HEK293 (cell line): Measurements from ENCODE around the gene C5orf15.

Experiments
- CTCF ChIA-PET: fragments of 350-600 bp; formaldehyde crosslinking; extraction: SDS; loops from one replicate; lab custom pipeline; 2021; ENCODE audit warnings: antibody characterized with exemption; lab: Yijun Ruan, JAX
- POLR2A ChIA-PET: fragments of 300-600 bp; formaldehyde crosslinking; extraction: SDS; loops from one replicate; lab custom pipeline; 2020; ENCODE audit warnings: antibody characterized with exemption, inconsistent platforms; lab: Yijun Ruan, JAX
- H3K27ac ChIP-seq: fragments of 200-500 bp; sonication (Bioruptor generic); 2 replicates; pipeline ENCODE4 v1.5.1; 2014; ENCODE audit warnings: low read depth, low read length, control low read depth, inconsistent platforms; ENCODE audit errors: extremely low read depth
- H3K36me3 ChIP-seq, 2 experiments: fragments of 200-500 bp in 1 of 2; sonication (Bioruptor generic) in 1 of 2; 1 replicate in 1 of 2; 2 replicates in 1 of 2; pipeline ENCODE4 v1.5.1; 2014 to 2017; ENCODE audit warnings: inconsistent platforms in 2 of 2, low read length in 2 of 2; ENCODE audit not compliant: control insufficient read depth in 2 of 2, insufficient read depth in 1 of 2
- H3K4me1 ChIP-seq: fragments of 200-500 bp; sonication (Bioruptor generic); 2 replicates; pipeline ENCODE4 v1.5.1; 2014; ENCODE audit warnings: mild to moderate bottlenecking, low read length, inconsistent platforms; ENCODE audit not compliant: control insufficient read depth, insufficient read depth
- H3K4me3 ChIP-seq: 2 replicates; pipeline ENCODE4 v1.5.1; 2011; ENCODE audit warnings: low read depth, mild to moderate bottlenecking, control low read depth, low read length, moderate library complexity
- H3K9me3 ChIP-seq: fragments of 200-500 bp; sonication (Bioruptor generic); 2 replicates; pipeline ENCODE4 v1.5.1; 2014; ENCODE audit warnings: low read depth, low read length, inconsistent platforms; ENCODE audit not compliant: control insufficient read depth, insufficient read depth
- BCL11A ChIP-seq: fragments of 450-650 bp; formaldehyde crosslinking; IDR thresholded peaks from 2 replicates; pipeline ENCODE4 v1.5.1; 2016; ENCODE audit warnings: low read depth, missing biosample characterization, missing genetic modification characterization
- EGR2 ChIP-seq: fragments of 450-650 bp; formaldehyde crosslinking; IDR thresholded peaks from 2 replicates; pipeline ENCODE4 v1.5.1; 2016; ENCODE audit warnings: low read depth, missing biosample characterization, missing genetic modification characterization
- GLI4 ChIP-seq: fragments of 450-650 bp; formaldehyde crosslinking; IDR thresholded peaks from 2 replicates; pipeline ENCODE4 v1.5.1; 2016; ENCODE audit warnings: missing biosample characterization, missing genetic modification characterization
- HOXC10 ChIP-seq: sonication (generic); formaldehyde crosslinking; IDR thresholded peaks from 2 replicates; pipeline ENCODE4 v1.8.1; 2023; ENCODE audit warnings: mild to moderate bottlenecking, missing genetic modification reagents
- HOXD13 ChIP-seq: sonication (generic); formaldehyde crosslinking; IDR thresholded peaks from 2 replicates; pipeline ENCODE4 v1.8.0; 2022; ENCODE audit warnings: missing genetic modification reagents, borderline replicate concordance
- TCF7L2 ChIP-seq: IDR thresholded peaks from 2 replicates; pipeline ENCODE4 v1.6.1; 2011; ENCODE audit warnings: low read depth, mild to moderate bottlenecking, inconsistent platforms, low read length, moderate library complexity, borderline replicate concordance
- YY1 ChIP-seq: fragments of 450-650 bp; formaldehyde crosslinking; IDR thresholded peaks from 2 replicates; pipeline ENCODE4 v1.5.1; 2018; ENCODE audit warnings: missing biosample characterization, missing genetic modification characterization
- ZBTB20 ChIP-seq: fragments of 450-650 bp; formaldehyde crosslinking; IDR thresholded peaks from 2 replicates; pipeline ENCODE4 v1.5.1; 2016; ENCODE audit warnings: missing biosample characterization, missing genetic modification characterization
- ZFP3 ChIP-seq: fragments of 450-650 bp; formaldehyde crosslinking; IDR thresholded peaks from 2 replicates; pipeline ENCODE4 v1.5.1; 2016; ENCODE audit warnings: low read depth, missing biosample characterization, missing genetic modification characterization
- ZFP41 ChIP-seq: fragments of 450-650 bp; formaldehyde crosslinking; IDR thresholded peaks from 2 replicates; pipeline ENCODE4 v1.5.1; 2016; ENCODE audit warnings: missing biosample characterization, missing genetic modification characterization, borderline replicate concordance
- ZNF140 ChIP-seq: fragments of 450-650 bp; formaldehyde crosslinking; IDR thresholded peaks from 2 replicates; pipeline ENCODE4 v1.5.1; 2016; ENCODE audit warnings: missing biosample characterization, missing genetic modification characterization
- ZNF274 ChIP-seq, 2 experiments: fragments of 200-500 bp in 1 of 2; fragments of 450-650 bp in 1 of 2; sonication (Bioruptor generic) in 1 of 2; formaldehyde crosslinking in 1 of 2; IDR thresholded peaks; 2 replicates each; pipeline versions ENCODE4 v1.5.1 to v1.6.1; 2014 to 2016; ENCODE audit warnings: borderline replicate concordance in 1 of 2, inconsistent platforms in 1 of 2, low read length in 1 of 2, missing biosample characterization in 1 of 2, missing genetic modification characterization in 1 of 2
- ZNF394 ChIP-seq: fragments of 450-650 bp; formaldehyde crosslinking; IDR thresholded peaks from 2 replicates; pipeline ENCODE4 v1.5.1; 2016; ENCODE audit warnings: missing biosample characterization, missing genetic modification characterization, mild to moderate bottlenecking, moderate library complexity, borderline replicate concordance
- ZNF48 ChIP-seq: fragments of 450-650 bp; formaldehyde crosslinking; IDR thresholded peaks from 2 replicates; pipeline ENCODE4 v1.5.1; 2016; ENCODE audit warnings: missing biosample characterization, missing genetic modification characterization
- ZNF514 ChIP-seq: fragments of 450-650 bp; formaldehyde crosslinking; IDR thresholded peaks from 2 replicates; pipeline ENCODE4 v1.5.1; 2016; ENCODE audit warnings: missing biosample characterization, missing genetic modification characterization
- ZNF561 ChIP-seq: fragments of 450-650 bp; IDR thresholded peaks from 2 replicates; pipeline ENCODE4 v1.5.1; 2018; ENCODE audit warnings: missing biosample characterization, missing genetic modification characterization, borderline replicate concordance
- ZNF585B ChIP-seq: fragments of 450-650 bp; formaldehyde crosslinking; IDR thresholded peaks from 2 replicates; pipeline ENCODE4 v1.5.1; 2016; ENCODE audit warnings: missing biosample characterization, missing genetic modification characterization
- ZNF629 ChIP-seq: fragments of 450-650 bp; formaldehyde crosslinking; IDR thresholded peaks from 2 replicates; pipeline ENCODE4 v1.5.1; 2017; ENCODE audit warnings: missing biosample characterization, missing genetic modification characterization
- ZNF660 ChIP-seq: fragments of 450-650 bp; IDR thresholded peaks from 2 replicates; pipeline ENCODE4 v1.5.1; 2018; ENCODE audit warnings: missing biosample characterization, mild to moderate bottlenecking, missing genetic modification characterization
- ZNF701 ChIP-seq: fragments of 450-650 bp; formaldehyde crosslinking; IDR thresholded peaks from 2 replicates; pipeline ENCODE4 v1.5.1; 2016; ENCODE audit warnings: missing biosample characterization, missing genetic modification characterization
- ZNF777 ChIP-seq: fragments of 450-650 bp; formaldehyde crosslinking; IDR thresholded peaks from 2 replicates; pipeline ENCODE4 v1.5.1; 2017; ENCODE audit warnings: missing biosample characterization, missing genetic modification characterization, borderline replicate concordance
- ZNF830 ChIP-seq: fragments of 450-650 bp; IDR thresholded peaks from 2 replicates; pipeline ENCODE4 v1.5.0; 2018; ENCODE audit warnings: missing biosample characterization, missing genetic modification characterization, low read depth, mild to moderate bottlenecking, moderate library complexity
- TF ChIP-seq, protein P1 (sequence below): fragments of 450-650 bp; formaldehyde crosslinking; IDR thresholded peaks from 2 replicates; pipeline ENCODE4 v1.5.1; 2017; ENCODE audit warnings: missing biosample characterization, missing genetic modification characterization
- TF ChIP-seq, protein P2 (sequence below): fragments of 450-650 bp; formaldehyde crosslinking; IDR thresholded peaks from 2 replicates; pipeline ENCODE4 v1.5.1; 2016; ENCODE audit warnings: missing biosample characterization, missing genetic modification characterization
- TF ChIP-seq, protein P3 (sequence below): fragments of 450-650 bp; formaldehyde crosslinking; IDR thresholded peaks from 2 replicates; pipeline ENCODE4 v1.5.1; 2016; ENCODE audit warnings: missing biosample characterization, missing genetic modification characterization

Gene C5orf15

DNA sequence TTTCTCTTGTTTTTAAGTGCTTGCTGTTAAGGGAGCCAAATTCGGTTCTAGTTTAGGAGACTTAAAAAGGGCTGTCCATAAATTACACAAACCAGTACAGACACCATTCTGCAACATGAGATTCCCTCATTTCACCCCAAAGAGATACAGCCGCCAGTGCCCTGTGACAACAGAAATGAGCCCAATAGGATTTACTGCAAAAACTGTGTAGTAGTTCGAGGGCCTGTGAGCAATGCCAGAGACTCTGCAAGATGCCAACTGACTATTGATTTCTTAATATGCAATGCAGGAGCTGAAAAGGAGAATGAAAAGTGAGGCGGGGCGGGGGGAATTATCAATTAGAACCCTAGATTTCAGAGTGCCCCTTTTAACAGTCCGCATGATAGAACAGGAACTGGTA lies 5.7 kb upstream of the C5orf15 start:
- TF ChIP-seq ZFP41: no peak
- TF ChIP-seq ZNF777: no peak
- H3K9me3 ChIP-seq: no peaks in the 10 kb centered on the region
- no peak overlapping the region for H3K27ac ChIP-seq
- H3K4me3 ChIP-seq: no peak overlapping the region
- H3K4me1 ChIP-seq: no peaks in the 10 kb centered on the region
- ChIA-PET POLR2A (no interaction called here), CTCF (no interaction called here)
- peaks cover 50 to 73% of the 10 kb centered on the region in 2 experiments for H3K36me3 ChIP-seq

DNA sequence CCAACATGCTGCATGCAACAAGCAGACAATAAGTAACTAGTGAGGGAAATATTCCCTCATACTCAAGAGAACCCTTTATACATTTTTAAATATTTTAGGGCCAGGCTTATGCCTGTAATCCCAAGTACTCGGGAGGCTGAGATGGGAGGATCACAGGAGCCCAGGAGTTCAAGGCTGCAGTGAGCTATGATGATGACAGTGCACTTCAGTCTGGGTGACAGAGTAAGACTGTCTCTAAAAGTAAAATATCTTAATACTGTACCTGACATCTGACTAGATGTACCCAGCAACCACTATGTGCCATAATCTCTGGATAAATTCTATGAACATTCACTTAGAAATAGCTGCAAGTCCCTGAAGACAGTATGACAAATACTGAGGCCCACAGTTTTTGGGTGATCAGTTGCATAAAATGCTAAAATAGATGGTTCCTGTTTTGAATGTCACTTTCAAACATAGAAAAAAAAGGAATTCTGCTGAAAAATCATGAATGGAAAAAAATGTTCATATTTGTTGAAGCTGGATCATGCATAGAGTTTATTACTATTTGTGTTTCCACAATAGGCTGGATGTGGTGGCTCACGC lies 2.0 kb upstream of the C5orf15 start:
- ChIA-PET POLR2A (interaction anchor here (0.6 kb wide), 1 partner anchor 207 kb away, joined by 7 read pairs; no protein-coding TSS in a partner anchor), CTCF (interaction anchor here (0.5 to 1.5 kb wide), 5 partner anchors 8 to 743 kb away, joined by 3 to 6 read pairs (median 3); no protein-coding TSS in a partner anchor)
- TF ChIP-seq ZNF514 (no peak), ZNF274 (IDR thresholded peaks at IDR 0.05; ENCODE audit: low read length) (no peak), ZNF274 (tag by site-specific recombination; IDR thresholded peaks at IDR 0.05; ENCODE audit: borderline replicate concordance) (no peak), ZNF701 (tag by site-specific recombination) (no peak), ZNF660 (tag by site-specific recombination) (no peak), EGR2 (no peak), ZNF140 (tag by site-specific recombination) (no peak)
- TF ChIP-seq, protein P1, sequence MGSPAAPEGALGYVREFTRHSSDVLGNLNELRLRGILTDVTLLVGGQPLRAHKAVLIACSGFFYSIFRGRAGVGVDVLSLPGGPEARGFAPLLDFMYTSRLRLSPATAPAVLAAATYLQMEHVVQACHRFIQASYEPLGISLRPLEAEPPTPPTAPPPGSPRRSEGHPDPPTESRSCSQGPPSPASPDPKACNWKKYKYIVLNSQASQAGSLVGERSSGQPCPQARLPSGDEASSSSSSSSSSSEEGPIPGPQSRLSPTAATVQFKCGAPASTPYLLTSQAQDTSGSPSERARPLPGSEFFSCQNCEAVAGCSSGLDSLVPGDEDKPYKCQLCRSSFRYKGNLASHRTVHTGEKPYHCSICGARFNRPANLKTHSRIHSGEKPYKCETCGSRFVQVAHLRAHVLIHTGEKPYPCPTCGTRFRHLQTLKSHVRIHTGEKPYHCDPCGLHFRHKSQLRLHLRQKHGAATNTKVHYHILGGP: no peak
- TF ChIP-seq, protein P2, sequence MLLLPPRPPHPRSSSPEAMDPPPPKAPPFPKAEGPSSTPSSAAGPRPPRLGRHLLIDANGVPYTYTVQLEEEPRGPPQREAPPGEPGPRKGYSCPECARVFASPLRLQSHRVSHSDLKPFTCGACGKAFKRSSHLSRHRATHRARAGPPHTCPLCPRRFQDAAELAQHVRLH (tag by site-specific recombination): no peak
- TF ChIP-seq, protein P3, sequence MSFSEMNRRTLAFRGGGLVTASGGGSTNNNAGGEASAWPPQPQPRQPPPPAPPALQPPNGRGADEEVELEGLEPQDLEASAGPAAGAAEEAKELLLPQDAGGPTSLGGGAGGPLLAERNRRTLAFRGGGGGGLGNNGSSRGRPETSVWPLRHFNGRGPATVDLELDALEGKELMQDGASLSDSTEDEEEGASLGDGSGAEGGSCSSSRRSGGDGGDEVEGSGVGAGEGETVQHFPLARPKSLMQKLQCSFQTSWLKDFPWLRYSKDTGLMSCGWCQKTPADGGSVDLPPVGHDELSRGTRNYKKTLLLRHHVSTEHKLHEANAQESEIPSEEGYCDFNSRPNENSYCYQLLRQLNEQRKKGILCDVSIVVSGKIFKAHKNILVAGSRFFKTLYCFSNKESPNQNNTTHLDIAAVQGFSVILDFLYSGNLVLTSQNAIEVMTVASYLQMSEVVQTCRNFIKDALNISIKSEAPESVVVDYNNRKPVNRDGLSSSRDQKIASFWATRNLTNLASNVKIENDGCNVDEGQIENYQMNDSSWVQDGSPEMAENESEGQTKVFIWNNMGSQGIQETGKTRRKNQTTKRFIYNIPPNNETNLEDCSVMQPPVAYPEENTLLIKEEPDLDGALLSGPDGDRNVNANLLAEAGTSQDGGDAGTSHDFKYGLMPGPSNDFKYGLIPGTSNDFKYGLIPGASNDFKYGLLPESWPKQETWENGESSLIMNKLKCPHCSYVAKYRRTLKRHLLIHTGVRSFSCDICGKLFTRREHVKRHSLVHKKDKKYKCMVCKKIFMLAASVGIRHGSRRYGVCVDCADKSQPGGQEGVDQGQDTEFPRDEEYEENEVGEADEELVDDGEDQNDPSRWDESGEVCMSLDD (tag by site-specific recombination): no peak
- Histone ChIP-seq H3K4me1 (no peaks in the 10 kb centered on the region), H3K27ac (no peak overlapping the region), H3K9me3 (no peaks in the 10 kb centered on the region), H3K36me3 (peaks cover 29 to 41% of the 10 kb centered on the region in 2 experiments), H3K4me3 (no peak overlapping the region)

DNA sequence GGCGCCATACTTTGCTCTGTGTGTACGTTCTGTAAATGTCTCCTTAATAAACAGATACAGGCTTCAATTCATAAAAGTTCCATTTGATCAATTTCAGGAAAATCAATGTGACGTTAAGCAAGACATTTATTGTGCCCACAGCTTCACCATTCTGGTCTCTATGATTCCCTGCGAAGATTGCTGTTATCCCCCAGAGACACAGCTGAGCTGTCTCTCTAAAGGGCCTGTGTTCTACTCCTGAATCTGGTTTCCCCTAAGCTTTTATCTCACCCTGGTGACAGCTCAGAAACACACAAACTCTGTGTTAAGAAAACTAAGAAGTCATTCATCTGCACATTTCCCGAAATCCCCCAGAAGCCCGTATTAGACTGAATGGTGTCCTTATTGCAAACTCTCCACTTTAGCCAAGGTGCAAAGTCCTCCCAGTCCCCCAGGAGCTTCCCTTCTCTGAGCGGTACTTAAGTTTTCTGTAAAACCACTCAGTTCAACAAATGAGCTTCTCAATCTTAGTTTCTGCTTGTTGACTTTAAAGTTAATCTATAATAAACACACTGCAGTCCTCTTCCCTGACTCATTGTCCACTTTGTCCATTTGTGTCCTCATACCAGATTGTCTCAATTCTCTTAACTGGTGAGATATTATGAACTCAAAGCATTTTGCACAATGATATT lies 1.4 kb upstream of the C5orf15 start:
- ChIA-PET POLR2A (interaction anchor here (0.6 to 0.7 kb wide), 2 partner anchors 47 to 208 kb away, joined by 4 to 7 read pairs; no protein-coding TSS in a partner anchor), CTCF (interaction anchor here (0.5 to 1.8 kb wide), 5 partner anchors 9 to 744 kb away, joined by 3 to 6 read pairs (median 3); no protein-coding TSS in a partner anchor)
- peaks cover 22 to 37% of the 10 kb centered on the region in 2 experiments for H3K36me3 ChIP-seq
- H3K4me3 ChIP-seq: no peak overlapping the region
- no peak overlapping the region for H3K27ac ChIP-seq
- no peaks in the 10 kb centered on the region for H3K4me1 ChIP-seq
- TF ChIP-seq ZNF48 (tag by site-specific recombination) (no peak), ZNF629 (tag by site-specific recombination) (no peak), YY1 (no peak), BCL11A (tag by site-specific recombination) (no peak), ZBTB20 (tag by site-specific recombination) (no peak), HOXD13 (CRISPR knock-in tag) (no peak), GLI4 (tag by site-specific recombination) (no peak), ZNF394 (tag by site-specific recombination) (no peak), TCF7L2 (no peak), ZNF585B (tag by site-specific recombination) (no peak), ZNF830 (tag by site-specific recombination) (no peak), ZFP3 (tag by site-specific recombination) (no peak), HOXC10 (CRISPR knock-in tag) (no peak), EGR2 (no peak), ZNF140 (tag by site-specific recombination) (no peak), ZNF561 (no peak)
- no peaks in the 10 kb centered on the region for H3K9me3 ChIP-seq
